ENCODE data around the gene MACROD2. TPM values are rescaled to one million over a fixed set of nuclear protein-coding genes. Genes with fewer than 3 reads are reported as not detected.

Gene MACROD2
- total and polyA plus RNA-seq, 2 experiments from 2014 or later = 2.8 to 4.3 TPM

DNA sequence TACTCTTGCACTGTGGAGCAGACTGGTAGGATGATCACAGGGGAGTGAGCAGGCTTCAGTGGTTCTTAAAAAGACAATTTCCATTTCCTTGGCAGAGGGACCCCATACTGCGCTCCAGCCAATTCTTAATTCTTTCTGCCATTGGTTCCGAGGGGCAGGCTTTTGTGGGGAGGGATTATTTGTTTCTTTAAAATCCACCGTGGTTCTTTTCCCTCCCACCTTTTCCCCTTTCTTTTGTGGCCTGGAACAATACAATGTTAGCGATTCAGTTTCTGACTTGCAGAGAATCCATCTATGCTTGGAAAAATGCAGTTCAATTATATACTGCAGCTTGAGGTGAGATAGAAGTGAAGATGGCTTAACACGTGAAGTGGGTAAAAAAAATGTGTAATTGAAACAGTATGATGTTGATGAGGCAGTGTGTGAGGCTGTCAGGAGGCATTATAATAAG, 721.1 kb downstream of the MACROD2 start:
- peaks cover 55% of the 10 kb centered on the region for H3K4me1 Mint-ChIP-seq
- no peaks in the 10 kb centered on the region; the same call in 2 of the 3 replicates for H3K9me3 Mint-ChIP-seq
- DNase-seq (ENCODE audit: low spot score) = peak; percentile 67
- peaks cover 61% of the 10 kb centered on the region for H3K4me1 ChIP-seq (ENCODE audit: insufficient read depth)
- H3K27me3 ChIP-seq (ENCODE audit: insufficient read depth) = no peaks in the 10 kb centered on the region
- peak overlapping the region; percentile 57 for H3K4me3 Mint-ChIP-seq
- H3F3A ChIP-seq (replicated peaks; ENCODE audit: low read depth) = no peaks in the 10 kb centered on the region
- no peak overlapping the region for H2AFZ ChIP-seq
- peak overlapping the region; percentile 46 for H3K4me2 ChIP-seq
- H4K20me1 ChIP-seq (replicated peaks; ENCODE audit: insufficient read depth) = no peaks in the 10 kb centered on the region
- no peaks in the 10 kb centered on the region for H3K27me3 Mint-ChIP-seq (ENCODE audit: insufficient read depth, low read depth, poor library complexity)
- H3K36me3 ChIP-seq (ENCODE audit: insufficient read depth) = no peaks in the 10 kb centered on the region
- H3K9me2 ChIP-seq (ENCODE audit: insufficient read depth) = no peaks in the 10 kb centered on the region
- TF ChIP-seq, protein P1, sequence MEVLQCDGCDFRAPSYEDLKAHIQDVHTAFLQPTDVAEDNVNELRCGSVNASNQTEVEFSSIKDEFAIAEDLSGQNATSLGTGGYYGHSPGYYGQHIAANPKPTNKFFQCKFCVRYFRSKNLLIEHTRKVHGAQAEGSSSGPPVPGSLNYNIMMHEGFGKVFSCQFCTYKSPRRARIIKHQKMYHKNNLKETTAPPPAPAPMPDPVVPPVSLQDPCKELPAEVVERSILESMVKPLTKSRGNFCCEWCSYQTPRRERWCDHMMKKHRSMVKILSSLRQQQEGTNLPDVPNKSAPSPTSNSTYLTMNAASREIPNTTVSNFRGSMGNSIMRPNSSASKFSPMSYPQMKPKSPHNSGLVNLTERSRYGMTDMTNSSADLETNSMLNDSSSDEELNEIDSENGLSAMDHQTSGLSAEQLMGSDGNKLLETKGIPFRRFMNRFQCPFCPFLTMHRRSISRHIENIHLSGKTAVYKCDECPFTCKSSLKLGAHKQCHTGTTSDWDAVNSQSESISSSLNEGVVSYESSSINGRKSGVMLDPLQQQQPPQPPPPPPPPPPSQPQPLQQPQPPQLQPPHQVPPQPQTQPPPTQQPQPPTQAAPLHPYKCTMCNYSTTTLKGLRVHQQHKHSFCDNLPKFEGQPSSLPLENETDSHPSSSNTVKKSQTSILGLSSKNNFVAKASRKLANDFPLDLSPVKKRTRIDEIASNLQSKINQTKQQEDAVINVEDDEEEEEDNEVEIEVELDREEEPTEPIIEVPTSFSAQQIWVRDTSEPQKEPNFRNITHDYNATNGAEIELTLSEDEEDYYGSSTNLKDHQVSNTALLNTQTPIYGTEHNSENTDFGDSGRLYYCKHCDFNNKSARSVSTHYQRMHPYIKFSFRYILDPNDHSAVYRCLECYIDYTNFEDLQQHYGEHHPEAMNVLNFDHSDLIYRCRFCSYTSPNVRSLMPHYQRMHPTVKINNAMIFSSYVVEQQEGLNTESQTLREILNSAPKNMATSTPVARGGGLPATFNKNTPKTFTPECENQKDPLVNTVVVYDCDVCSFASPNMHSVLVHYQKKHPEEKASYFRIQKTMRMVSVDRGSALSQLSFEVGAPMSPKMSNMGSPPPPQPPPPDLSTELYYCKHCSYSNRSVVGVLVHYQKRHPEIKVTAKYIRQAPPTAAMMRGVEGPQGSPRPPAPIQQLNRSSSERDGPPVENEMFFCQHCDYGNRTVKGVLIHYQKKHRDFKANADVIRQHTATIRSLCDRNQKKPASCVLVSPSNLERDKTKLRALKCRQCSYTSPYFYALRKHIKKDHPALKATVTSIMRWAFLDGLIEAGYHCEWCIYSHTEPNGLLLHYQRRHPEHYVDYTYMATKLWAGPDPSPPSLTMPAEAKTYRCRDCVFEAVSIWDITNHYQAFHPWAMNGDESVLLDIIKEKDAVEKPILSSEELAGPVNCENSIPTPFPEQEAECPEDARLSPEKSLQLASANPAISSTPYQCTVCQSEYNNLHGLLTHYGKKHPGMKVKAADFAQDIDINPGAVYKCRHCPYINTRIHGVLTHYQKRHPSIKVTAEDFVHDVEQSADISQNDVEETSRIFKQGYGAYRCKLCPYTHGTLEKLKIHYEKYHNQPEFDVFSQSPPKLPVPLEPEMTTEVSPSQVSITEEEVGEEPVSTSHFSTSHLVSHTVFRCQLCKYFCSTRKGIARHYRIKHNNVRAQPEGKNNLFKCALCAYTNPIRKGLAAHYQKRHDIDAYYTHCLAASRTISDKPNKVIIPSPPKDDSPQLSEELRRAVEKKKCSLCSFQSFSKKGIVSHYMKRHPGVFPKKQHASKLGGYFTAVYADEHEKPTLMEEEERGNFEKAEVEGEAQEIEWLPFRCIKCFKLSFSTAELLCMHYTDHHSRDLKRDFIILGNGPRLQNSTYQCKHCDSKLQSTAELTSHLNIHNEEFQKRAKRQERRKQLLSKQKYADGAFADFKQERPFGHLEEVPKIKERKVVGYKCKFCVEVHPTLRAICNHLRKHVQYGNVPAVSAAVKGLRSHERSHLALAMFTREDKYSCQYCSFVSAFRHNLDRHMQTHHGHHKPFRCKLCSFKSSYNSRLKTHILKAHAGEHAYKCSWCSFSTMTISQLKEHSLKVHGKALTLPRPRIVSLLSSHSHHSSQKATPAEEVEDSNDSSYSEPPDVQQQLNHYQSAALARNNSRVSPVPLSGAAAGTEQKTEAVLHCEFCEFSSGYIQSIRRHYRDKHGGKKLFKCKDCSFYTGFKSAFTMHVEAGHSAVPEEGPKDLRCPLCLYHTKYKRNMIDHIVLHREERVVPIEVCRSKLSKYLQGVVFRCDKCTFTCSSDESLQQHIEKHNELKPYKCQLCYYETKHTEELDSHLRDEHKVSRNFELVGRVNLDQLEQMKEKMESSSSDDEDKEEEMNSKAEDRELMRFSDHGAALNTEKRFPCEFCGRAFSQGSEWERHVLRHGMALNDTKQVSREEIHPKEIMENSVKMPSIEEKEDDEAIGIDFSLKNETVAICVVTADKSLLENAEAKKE (CRISPR knock-in tag; IDR thresholded peaks at IDR 0.05) = peak; percentile 36; the same call in 1 of the 2 replicates
- TF ChIP-seq NANOG (IDR thresholded peaks at IDR 0.05; ENCODE audit: borderline replicate concordance) (0 out of 2 replicates have a peak, but pooled peaks have one; percentile 6), STAT1 (IDR thresholded peaks at IDR 0.05; ENCODE audit: unreplicated experiment) (no peak)
- H3K27ac Mint-ChIP-seq = peak overlapping the region; percentile 30
- H3K79me2 ChIP-seq (replicated peaks; ENCODE audit: insufficient read depth) = no peaks in the 10 kb centered on the region
- H3K36me3 Mint-ChIP-seq (ENCODE audit: low read depth) = no peaks in the 10 kb centered on the region
- H3K4me3 ChIP-seq = peak overlapping the region; percentile 40
- peak overlapping the region; percentile 83 for H3K27ac ChIP-seq (ENCODE audit: low read depth)
- peak; percentile 94 for ATAC-seq

DNA sequence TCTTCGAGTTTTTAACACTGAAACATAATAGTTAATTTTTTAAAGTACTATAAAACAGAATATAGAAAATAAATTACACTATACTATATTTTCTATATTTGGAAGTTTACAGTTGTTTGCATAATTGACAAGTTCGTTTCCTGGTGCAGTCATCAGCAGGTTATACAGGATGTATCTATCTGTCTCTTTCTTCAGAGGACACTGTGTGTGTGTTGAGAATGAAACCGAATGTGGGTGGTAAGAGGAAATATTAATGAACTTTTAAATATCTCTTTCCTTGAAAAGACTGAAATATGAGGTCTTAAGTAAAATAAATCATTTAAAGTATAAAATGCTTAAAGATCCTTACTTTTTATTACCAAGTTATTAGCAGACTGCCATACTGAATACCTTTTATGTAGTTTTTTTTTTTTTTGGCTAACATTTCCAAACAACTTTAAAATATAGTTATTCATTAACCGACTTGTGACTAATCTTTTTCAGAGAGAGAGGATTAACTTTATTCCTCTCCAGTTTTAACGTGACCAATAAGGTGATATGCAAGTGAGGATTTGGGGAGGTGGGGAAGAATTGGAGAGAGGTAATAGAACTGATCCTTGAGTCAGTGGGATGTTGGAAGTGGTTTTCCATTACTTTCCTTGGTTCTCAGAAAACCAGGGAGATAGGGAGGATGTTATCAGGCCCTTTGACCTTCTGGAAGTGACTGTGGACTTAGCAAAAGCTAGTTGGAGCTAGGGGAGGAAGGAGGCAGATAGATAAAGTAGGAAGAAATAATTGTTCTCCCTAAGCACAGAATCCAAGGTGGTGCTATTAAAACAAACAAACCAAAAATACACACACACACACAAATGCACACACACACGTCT, 722.1 kb downstream of the MACROD2 start:
- Mint-ChIP-seq H3K27ac (peak overlapping the region; percentile 87), H3K27me3 (ENCODE audit: insufficient read depth, low read depth, poor library complexity) (no peaks in the 10 kb centered on the region)
- no peak overlapping the region for H3K27ac ChIP-seq (ENCODE audit: low read depth)

More for the DNA sequence above, 722.1 kb downstream of the MACROD2 start:
- Histone ChIP-seq H3K4me3 (no peak overlapping the region), H3K4me2 (0 out of 2 replicates have a peak overlapping the region, but pooled peaks have one; percentile 46), H3K9me2 (ENCODE audit: insufficient read depth) (no peaks in the 10 kb centered on the region), H3F3A (replicated peaks; ENCODE audit: low read depth) (no peaks in the 10 kb centered on the region), H3K36me3 (ENCODE audit: insufficient read depth) (no peaks in the 10 kb centered on the region), H4K20me1 (replicated peaks; ENCODE audit: insufficient read depth) (no peaks in the 10 kb centered on the region), H3K4me1 (ENCODE audit: insufficient read depth) (peaks cover 51% of the 10 kb centered on the region), H2AFZ (no peak overlapping the region), H3K27me3 (ENCODE audit: insufficient read depth) (no peaks in the 10 kb centered on the region), H3K79me2 (replicated peaks; ENCODE audit: insufficient read depth) (no peaks in the 10 kb centered on the region)
- H3K4me3 Mint-ChIP-seq = no peak overlapping the region
- ATAC-seq (no peak), DNase-seq (ENCODE audit: low spot score) (no peak)
- H3K4me1 Mint-ChIP-seq = peaks cover 48% of the 10 kb centered on the region
- no peaks in the 10 kb centered on the region for H3K36me3 Mint-ChIP-seq (ENCODE audit: low read depth)
- no peak for TF ChIP-seq STAT1 (IDR thresholded peaks at IDR 0.05; ENCODE audit: unreplicated experiment)
- TF ChIP-seq REST (IDR thresholded peaks at IDR 0.05; ENCODE audit: unreplicated experiment) = no peak
- no peak for TF ChIP-seq EZH2phosphoT487 (IDR thresholded peaks at IDR 0.05; ENCODE audit: unreplicated experiment)
- TF ChIP-seq EZH2 (IDR thresholded peaks at IDR 0.05; ENCODE audit: low read depth, unreplicated experiment) = no peak
- H3K9me3 Mint-ChIP-seq = no peaks in the 10 kb centered on the region; the same call in 2 of the 3 replicates

Data from GM23338 (cell line).